ENCODE data around the gene FMO1. TPM values are rescaled to one million over a fixed set of nuclear protein-coding genes. Genes with fewer than 3 reads are reported as not detected.

Gene FMO1
- total RNA-seq, 2 experiments from 2014 or later, result 0.34 to 0.38 TPM

DNA sequence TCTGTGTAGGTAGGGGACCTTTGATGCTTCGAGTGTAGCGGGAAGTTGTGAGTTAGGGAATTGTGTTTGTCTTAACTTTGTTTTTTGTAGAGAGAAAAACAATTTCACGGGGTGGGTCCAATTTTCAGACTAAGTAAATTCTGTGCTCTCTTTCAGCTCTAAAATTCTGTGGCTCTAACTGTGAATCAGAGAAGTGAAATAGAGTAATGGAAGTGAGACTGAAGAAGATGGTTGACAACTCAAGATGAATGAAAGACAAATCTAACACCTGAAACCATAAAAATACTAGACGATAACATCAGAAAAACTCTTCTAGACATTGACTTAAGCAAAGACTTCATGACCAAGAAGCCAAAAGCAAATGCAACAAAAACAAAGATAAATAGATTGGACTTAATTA is 4.4 kb upstream of the FMO1 start:
- no peak overlapping the region for H3K4me3 ChIP-seq (ENCODE audit: low read depth, low read length, poor library complexity, severe bottlenecking)
- TF ChIP-seq, protein P1, sequence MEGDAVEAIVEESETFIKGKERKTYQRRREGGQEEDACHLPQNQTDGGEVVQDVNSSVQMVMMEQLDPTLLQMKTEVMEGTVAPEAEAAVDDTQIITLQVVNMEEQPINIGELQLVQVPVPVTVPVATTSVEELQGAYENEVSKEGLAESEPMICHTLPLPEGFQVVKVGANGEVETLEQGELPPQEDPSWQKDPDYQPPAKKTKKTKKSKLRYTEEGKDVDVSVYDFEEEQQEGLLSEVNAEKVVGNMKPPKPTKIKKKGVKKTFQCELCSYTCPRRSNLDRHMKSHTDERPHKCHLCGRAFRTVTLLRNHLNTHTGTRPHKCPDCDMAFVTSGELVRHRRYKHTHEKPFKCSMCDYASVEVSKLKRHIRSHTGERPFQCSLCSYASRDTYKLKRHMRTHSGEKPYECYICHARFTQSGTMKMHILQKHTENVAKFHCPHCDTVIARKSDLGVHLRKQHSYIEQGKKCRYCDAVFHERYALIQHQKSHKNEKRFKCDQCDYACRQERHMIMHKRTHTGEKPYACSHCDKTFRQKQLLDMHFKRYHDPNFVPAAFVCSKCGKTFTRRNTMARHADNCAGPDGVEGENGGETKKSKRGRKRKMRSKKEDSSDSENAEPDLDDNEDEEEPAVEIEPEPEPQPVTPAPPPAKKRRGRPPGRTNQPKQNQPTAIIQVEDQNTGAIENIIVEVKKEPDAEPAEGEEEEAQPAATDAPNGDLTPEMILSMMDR (conservative IDR thresholded peaks at IDR 0.05; ENCODE audit: low read length), result no peak
- no peak for TF ChIP-seq EZH2phosphoT487 (IDR thresholded peaks at IDR 0.05; ENCODE audit: borderline replicate concordance, low read depth, low read length)
- H3K79me2 ChIP-seq (ENCODE audit: insufficient read depth, low read depth, low read length), result no peaks in the 10 kb centered on the region
- intact Hi-C loops (cut with micrococcal nuclease; ENCODE audit: unreplicated experiment), result no loop called here
- CTCF ChIA-PET (ENCODE audit: unreplicated experiment), result no interaction called here
- no TSS peak for BruUV-seq (replicated peaks)
- H3K36me3 ChIP-seq (ENCODE audit: insufficient read depth, low read length), result peaks cover 21% of the 10 kb centered on the region
- H4K20me1 ChIP-seq (ENCODE audit: insufficient read depth, low read length), result no peaks in the 10 kb centered on the region
- POLR2A ChIA-PET, result interaction anchor here (0.7 kb wide), 1 partner anchor 54 kb away, joined by 4 read pairs; no protein-coding TSS in a partner anchor
- no peak overlapping the region for H2AFZ ChIP-seq (ENCODE audit: low read length)
- no peak overlapping the region for H3K27ac ChIP-seq (ENCODE audit: low read depth, low read length, poor library complexity, severe bottlenecking)
- 0 out of 2 replicates have a peak, but pooled peaks cover 7% of the 10 kb centered on the region for H3K9me3 ChIP-seq (ENCODE audit: low read length)
- no peak for DNase-seq (ENCODE audit: low spot score)
- H3K4me2 ChIP-seq (ENCODE audit: low read length), result no peak overlapping the region
- no peaks in the 10 kb centered on the region for H3K9me2 ChIP-seq (ENCODE audit: insufficient read depth, low read length)
- peaks cover under 1% of the 10 kb centered on the region for H3K4me1 ChIP-seq (ENCODE audit: insufficient read depth, low read length, poor library complexity, severe bottlenecking)

DNA sequence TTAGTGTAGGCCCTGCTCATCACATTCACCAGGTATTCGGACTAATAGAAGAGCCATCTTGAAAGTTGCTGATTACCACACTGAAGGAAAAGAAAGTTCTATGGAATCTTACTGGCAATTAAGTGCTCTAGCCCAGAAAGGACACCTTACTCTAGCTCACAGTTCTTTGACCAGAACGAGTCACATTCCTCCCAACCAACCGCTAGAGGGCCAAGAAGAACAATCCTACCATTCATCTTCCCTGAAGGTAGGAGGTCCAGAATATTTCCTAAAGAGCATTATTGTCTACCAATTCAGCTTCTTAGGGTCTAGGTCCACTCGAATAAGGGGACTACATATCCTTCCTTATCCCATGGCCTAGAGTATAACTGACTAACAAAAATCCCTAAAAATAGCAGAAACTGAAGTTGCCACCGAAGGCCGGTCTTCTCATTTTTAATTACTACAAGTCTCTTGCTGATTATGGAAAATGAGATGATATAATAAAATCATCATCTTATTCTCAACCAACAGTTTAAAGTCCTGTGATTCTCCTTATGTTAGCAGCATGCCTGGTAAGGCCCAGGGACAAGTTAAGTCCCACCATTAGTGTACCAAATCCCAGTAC is 2.7 kb upstream of the FMO1 start:
- H4K20me1 ChIP-seq (ENCODE audit: insufficient read depth, low read length), result no peaks in the 10 kb centered on the region
- H3K27ac ChIP-seq (ENCODE audit: low read depth, low read length, poor library complexity, severe bottlenecking), result no peak overlapping the region
- TF ChIP-seq, protein P1 (conservative IDR thresholded peaks at IDR 0.05; ENCODE audit: low read length), result peak; percentile 95
- TF ChIP-seq EZH2phosphoT487 (IDR thresholded peaks at IDR 0.05; ENCODE audit: borderline replicate concordance, low read depth, low read length), result no peak
- H3K9me3 ChIP-seq (ENCODE audit: low read length), result 0 out of 2 replicates have a peak, but pooled peaks cover 4% of the 10 kb centered on the region
- intact Hi-C loops (cut with micrococcal nuclease; ENCODE audit: unreplicated experiment), result loop anchor here (1.0 kb wide), 1 partner anchor 68 kb away; no protein-coding TSS in a partner anchor
- POLR2A ChIA-PET, result interaction anchor here (1.6 to 4.8 kb wide), 3 partner anchors 10 to 67 kb away, joined by 4 to 28 read pairs (median 4); partner anchors contain the start of gene FMO4
- peaks cover 21% of the 10 kb centered on the region for H3K36me3 ChIP-seq (ENCODE audit: insufficient read depth, low read length)
- no peak overlapping the region for H2AFZ ChIP-seq (ENCODE audit: low read length)
- CTCF ChIA-PET (ENCODE audit: unreplicated experiment), result interaction anchor here (0.7 to 2.3 kb wide), 4 partner anchors 37 to 68 kb away, joined by 3 to 32 read pairs (median 4); partner anchors contain the start of gene FMO4
- peak; percentile 62 for DNase-seq (ENCODE audit: low spot score)
- BruUV-seq (replicated peaks), result no TSS peak
- no peaks in the 10 kb centered on the region for H3K9me2 ChIP-seq (ENCODE audit: insufficient read depth, low read length)
- peaks cover 8% of the 10 kb centered on the region; the same call in 1 of the 2 replicates for H3K79me2 ChIP-seq (ENCODE audit: insufficient read depth, low read depth, low read length)
- H3K4me1 ChIP-seq (ENCODE audit: insufficient read depth, low read length, poor library complexity, severe bottlenecking), result peaks cover 17% of the 10 kb centered on the region
- no peak overlapping the region for H3K4me3 ChIP-seq (ENCODE audit: low read depth, low read length, poor library complexity, severe bottlenecking)
- no peak overlapping the region for H3K4me2 ChIP-seq (ENCODE audit: low read length)

DNA sequence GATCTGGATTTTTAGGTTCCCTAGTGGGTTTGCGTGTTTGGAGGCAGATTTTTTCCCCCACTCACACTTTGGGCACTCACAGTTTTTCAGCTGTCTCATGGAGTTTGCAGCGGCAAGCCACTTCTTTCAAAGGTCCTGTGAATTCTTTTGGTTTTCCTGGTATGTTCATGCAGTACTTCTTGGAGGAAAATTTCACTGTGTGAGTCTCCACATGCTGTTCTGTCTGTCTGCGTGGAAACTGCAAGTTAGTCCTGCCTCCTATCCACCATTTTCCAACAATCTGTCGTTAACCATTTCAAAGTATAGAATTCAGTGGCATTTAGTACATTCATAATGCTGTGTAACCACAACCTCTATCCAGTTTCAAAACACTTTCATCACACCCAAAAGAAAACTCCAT is 793 bp upstream of the FMO1 start:
- TF ChIP-seq, protein P1 (conservative IDR thresholded peaks at IDR 0.05; ENCODE audit: low read length), result no peak
- TF ChIP-seq EZH2phosphoT487 (IDR thresholded peaks at IDR 0.05; ENCODE audit: borderline replicate concordance, low read depth, low read length), result no peak
- Histone ChIP-seq H4K20me1 (ENCODE audit: insufficient read depth, low read length) (no peaks in the 10 kb centered on the region), H2AFZ (ENCODE audit: low read length) (no peak overlapping the region), H3K36me3 (ENCODE audit: insufficient read depth, low read length) (peaks cover 21% of the 10 kb centered on the region), H3K9me2 (ENCODE audit: insufficient read depth, low read length) (no peaks in the 10 kb centered on the region), H3K27ac (ENCODE audit: low read depth, low read length, poor library complexity, severe bottlenecking) (no peak overlapping the region), H3K4me3 (ENCODE audit: low read depth, low read length, poor library complexity, severe bottlenecking) (no peak overlapping the region), H3K4me1 (ENCODE audit: insufficient read depth, low read length, poor library complexity, severe bottlenecking) (peaks cover 30% of the 10 kb centered on the region), H3K4me2 (ENCODE audit: low read length) (no peak overlapping the region), H3K9me3 (ENCODE audit: low read length) (no peaks in the 10 kb centered on the region), H3K79me2 (ENCODE audit: insufficient read depth, low read depth, low read length) (peaks cover 13% of the 10 kb centered on the region; the same call in 1 of the 2 replicates)
- intact Hi-C loops (cut with micrococcal nuclease; ENCODE audit: unreplicated experiment), result no loop called here
- no peak for DNase-seq (ENCODE audit: low spot score)
- CTCF ChIA-PET (ENCODE audit: unreplicated experiment), result interaction anchor here (1.3 kb wide), 1 partner anchor 67 kb away, joined by 3 read pairs; the partner anchor contains the start of gene FMO4
- no TSS peak for BruUV-seq (replicated peaks)
- POLR2A ChIA-PET, result interaction anchor here (0.7 to 4.8 kb wide), 2 partner anchors 66 to 77 kb away, joined by 3 to 28 read pairs; partner anchors contain the start of gene FMO4
